Measurements from ENCODE around the gene HUNK.
"Not testable (repeated sequence)": the region's sequence is repeated elsewhere in the genome, so short reads cannot be mapped to it uniquely, and the experiment has no call there.

HUNK gene

DNA sequence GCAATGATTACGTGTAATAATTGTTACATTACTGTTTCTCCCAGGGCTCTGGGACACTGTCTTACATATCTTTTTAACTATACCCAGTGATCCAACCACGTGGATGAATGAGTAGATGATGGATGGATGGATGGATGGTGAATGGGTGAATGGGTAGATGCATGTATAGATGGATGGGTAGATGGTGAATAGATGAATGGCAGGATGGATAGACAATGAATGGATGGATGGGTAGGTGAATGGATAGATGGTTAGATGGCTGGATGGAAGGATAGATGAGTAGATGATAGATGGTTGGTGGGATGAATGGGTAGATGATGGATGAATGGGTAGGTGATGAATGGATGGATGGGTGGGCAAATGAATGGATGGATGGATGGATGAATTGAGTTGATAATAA lies 135.9 kb downstream of the HUNK start:
- DNase-seq = no peak

DNA sequence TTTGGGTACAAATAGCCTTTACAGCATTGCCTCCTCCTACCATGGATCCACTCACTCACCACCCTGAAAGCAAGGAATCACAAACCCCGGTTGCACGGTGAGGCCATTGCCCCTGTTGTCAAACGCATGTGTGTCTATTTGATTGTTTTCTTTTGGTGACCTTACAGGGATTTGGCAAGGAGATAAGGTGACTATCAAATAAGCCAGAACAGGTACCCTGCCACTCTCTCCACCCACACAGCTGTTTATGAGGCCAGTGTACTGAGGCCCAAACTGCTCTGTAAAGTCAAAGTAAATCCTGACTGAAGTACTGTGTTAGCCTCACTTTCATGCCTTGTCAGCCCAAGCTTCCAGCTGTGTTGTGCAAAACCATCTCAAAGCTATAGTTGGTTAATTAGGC lies 136.4 kb downstream of the HUNK start:
- no peak for DNase-seq

DNA sequence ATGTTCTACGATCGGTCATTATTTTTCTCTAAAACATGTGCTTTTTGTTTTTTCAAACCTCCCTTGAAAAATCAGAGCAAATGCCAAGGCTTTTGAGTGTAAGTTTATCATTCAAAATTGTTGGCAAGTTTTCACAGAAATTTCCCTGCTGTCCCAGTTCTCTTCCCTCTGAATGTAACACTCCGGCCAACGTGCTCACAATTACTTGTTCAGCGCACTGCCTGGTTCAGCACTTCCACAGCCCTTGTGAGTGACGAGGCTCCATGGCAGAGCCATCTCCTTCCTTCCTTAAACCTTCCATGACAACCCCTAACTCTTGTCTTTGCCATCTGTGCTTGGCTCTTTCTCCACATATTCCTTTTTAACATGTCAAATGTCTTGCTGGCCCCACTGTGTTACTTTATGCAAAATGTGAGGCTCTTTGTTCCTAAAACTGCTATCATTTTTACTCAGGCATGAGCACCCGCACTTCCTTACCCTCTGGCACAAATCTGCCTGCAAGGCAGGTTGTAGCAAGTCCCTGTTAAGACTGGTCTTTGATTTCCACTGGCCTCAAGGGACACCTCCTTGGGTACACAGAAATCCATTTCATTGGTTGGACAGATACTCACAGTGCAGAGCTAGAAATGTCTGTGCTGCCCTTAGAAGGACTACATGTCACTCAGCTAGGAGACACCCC lies 142.8 kb downstream of the HUNK start:
- DNase-seq = no peak

DNA sequence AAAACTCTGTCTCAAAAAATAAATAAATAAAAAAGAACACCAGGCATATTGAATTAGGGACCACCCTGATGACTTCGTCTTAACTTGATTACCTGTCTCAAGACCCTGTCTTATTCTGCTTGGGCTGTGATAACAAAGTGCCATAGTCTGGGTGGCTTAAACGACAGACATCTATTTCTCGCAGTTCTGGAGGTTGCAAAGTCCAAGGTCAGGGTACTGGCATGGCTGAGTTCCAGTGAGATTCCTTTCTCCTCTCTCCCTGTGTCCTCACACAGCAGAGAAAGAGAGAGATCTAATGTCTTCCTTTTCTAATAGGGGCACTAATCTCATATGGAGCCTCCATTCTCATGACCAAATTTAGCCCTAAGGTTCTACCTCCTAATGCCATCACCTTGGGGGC lies 145.6 kb downstream of the HUNK start:
- DNase-seq = no peak

DNA sequence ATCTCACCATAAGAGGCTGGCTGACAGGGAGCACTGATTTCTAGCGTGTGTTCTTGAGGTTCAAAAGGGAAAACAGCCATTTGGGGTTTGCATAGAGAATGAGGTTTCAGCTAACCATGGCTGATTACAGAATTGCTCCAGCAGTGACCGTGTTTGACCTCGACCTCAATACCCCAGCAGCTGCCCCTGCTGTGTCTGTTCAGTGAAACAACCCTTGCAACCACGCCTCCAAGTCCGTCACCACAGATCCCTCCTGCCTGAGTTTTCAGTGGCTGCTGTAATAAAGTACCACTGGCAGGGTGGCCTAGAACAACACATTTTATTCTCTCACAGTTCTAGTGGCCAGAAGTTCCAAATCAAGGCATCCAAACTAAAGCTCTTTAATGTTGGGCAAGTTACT lies 147.7 kb downstream of the HUNK start:
- DNase-seq = no peak

DNA sequence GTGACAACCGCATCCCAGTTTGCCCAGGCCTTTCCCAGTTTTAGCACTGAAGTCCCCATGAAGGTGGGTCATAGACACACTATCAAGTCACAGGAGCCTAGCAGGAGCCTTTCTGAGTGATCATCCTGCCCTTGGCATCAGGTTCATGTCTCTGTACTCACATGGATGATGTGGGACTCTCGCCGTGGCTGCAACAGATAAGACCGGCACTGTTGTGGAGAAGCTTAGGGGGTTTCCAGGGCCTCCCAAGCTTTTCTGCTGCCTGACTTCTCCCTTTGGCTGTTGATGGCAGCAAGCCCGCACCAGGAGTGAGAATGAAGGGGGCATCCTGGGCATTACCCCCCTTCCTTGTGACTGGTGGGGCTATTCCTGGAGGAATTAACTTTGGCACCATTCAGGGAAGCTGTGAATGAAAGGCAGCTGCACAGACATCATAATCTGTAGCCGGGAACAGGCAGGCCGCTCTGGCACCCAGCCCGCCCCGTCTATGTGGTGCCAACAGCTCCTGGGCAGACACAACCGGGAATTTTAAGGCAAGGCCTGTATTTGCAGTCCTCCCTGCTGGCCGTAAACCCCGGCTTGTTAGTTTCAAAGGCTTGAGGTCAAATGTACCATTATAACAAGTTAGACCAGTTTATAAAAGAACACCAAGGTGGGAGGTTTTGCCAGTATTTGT lies 148.6 kb downstream of the HUNK start:
- DNase-seq = no peak

DNA sequence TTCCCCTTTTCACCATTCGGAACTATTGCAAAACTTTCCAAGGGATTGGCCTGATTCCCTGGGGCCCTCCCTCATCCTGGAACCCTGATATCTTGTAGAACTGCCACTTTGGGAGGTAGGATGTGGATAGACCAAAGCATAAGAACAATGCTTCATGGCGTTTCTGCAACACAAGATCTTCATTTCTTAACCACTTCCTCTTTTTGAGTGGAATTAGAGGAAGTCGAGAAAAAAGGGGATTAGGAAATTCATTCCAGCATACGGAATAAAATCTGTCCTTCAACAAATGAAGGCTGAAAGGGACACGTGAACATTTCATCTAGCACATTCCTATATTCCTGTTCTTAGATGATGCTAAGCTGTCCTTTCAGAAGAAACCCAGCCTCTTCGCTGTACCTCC lies 149.3 kb downstream of the HUNK start:
- no peak for DNase-seq

DNA sequence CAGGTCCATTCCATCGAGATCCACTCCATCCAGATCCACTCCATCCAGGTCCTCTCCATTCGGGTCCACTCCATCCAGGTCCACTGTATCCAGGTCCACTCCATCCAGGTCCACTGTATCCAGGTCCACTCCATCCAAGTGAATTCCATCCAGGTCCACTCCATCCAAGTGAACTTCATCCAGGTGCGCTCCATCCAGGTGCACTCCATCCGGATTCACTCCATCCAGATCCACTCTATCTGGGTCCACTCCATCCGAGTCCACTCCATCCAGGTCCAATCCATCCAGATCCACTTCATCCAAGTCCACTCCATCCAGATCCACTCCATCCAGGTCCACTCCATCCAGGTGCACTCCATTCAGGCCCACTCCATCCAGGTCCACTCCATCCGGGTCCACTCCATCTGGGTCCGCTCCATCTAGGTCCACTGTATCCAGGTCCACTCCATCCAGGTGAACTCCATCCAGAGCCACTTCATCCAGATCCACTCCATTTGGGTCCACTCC lies 157.4 kb downstream of the HUNK start:
- no peak for DNase-seq

DNA sequence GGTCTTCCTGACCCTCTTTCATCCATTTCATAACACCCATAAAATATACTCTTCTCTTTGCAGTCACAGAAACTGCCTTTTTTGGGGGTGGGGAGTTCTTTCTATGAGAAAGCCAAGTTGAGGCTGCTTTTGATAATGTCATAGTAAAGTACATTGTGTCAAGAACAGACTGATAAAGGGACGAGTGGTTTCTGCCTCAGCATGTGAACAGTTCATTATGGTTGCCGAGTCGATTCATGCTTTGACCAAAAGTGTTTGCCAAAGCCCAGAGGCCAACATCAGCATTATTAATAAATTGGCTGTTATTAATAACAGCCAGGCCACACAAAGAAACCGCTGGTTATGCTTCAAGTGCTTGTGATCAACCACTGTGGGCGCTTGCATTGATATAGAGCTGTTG lies 162.0 kb downstream of the HUNK start:
- no peak for DNase-seq

DNA sequence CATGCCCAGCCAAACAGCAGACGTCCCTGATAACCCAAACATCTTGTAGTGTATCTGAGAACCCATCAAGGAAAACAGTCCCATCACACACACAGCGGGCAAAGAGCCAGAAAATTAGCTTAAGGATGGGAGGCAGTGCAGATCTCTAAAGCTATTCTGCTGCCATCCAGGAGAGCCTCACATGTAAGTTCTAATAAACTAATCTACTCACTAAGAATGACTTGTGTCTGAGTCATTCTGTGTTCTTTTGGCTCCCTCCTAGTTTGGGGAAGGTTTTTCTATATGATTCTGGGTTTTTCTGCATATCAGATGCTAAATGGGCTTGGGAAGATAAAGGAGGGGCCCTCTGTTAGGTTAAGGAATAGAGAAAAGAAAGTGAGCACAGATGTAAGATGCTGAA lies 162.8 kb downstream of the HUNK start:
- DNase-seq = no peak

DNA sequence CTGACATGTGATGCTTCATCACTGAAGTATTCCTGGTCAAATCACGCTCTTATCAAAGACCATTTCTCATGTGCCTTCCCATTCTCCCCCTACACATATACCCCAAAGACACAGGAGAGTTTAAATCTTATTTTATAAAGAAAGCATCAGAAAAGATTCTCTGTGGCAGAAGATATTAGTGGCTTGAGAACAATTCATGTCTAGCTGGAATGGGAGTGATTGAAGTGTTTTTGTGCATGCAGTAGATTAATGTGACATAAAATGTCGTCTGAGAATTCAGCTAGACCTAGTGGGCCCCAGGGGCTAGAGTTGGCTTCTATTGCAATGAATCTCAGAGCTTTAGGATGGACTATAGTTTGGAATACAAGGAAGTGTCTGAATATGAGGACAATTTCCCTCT lies 163.9 kb downstream of the HUNK start:
- DNase-seq = no peak

DNA sequence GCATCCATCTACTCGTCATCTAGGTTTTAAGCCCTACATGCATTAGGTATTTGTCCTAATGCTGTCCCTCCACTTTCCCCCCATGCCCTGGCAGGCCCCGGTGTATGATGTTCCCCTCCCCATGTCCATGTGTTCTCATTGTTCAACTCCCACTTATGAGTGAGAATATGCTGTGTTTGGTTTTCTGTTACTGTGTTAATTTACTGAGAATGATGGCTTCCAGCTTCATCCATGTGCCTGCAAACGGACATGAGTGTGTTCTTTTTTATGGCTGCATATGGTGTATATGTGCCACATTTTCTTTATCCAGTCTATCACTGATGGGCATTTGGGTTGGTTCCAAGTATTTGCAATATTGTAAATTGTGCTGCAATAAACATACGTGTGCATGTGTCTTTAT lies 165.9 kb downstream of the HUNK start:
- not testable (repeated sequence) for DNase-seq

DNA sequence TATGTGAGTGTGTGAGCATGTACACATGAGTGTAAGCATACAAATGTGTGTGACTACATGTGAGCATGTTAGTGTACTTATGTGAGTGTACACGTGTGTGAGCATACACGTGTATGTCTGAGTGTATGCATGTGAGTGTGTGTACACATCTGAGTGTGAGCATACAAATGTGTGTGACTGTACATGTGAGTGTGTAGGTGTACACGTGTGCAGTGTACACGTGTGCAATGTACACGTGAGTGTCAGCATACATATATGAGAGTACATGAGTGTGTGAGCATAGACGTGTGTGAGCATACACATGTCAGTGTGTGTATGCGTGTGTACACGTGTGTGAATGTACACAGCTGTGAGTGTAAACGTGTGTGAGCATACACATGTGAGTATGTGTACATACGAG lies 170.6 kb downstream of the HUNK start:
- DNase-seq = no peak

DNA sequence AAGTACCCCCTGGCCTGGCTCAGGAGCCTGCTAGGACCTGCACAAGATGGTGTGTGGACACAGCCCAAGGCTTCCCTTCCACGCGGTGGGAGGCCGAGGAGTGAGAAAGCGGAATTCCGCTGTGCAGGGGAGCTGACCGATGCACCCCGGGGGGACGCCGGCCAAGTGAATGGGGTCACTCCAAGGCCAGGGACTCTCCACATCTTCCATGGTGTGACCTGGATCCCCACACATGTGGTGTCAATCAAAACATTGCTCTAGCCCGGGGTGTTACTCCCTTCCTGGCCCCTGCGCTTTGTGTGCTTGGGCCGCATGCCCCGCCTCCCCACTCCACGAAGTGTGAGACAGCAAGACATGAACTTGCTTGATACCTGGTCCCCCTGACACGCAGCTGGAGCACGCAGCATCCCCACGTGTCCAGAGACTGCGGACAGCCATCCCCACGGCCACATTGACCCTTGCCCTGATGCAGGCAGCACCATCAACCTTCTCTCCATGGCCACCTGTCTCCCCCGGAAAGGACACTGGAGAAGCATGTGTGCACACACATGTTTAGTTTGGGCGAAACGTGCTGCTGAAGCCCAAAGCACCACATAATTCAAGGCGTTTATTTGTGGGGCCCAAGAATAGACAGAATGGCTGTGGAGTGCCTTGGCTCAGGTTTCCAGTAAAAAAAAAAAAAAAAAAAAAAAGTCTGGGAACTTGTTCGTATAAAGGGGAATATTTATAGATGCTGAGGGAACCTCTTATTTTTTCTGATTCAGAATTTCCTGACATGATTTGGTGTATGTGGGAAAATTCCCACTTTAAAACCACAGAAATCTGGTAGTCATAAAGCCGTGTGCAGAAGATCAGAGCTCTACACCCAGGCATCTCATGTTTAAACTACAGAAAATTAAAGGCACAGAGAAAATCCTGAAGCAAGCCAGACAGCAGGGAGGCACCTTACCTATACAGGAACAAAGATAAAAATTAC lies 171.7 kb downstream of the HUNK start:
- DNase-seq = no peak

DNA sequence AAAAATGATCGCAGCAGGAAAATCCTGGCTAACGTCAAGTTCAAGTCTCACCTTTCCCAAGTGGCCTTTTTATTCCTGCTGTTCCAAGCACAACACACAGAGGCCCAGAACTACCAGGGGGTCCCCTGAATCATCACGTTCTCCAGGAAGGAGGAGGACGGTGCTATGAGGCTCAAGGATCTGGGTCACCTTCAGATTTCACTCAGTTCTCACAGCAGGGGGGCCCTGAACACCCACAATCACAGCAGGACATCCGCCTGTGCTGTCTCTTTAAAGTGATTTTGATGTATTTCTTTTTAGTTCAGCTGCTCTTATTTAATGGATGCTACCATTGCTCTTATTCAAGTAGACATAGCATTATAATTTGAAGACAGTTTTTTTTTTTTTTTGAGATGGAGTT lies 173.4 kb downstream of the HUNK start:
- DNase-seq = no peak

DNA sequence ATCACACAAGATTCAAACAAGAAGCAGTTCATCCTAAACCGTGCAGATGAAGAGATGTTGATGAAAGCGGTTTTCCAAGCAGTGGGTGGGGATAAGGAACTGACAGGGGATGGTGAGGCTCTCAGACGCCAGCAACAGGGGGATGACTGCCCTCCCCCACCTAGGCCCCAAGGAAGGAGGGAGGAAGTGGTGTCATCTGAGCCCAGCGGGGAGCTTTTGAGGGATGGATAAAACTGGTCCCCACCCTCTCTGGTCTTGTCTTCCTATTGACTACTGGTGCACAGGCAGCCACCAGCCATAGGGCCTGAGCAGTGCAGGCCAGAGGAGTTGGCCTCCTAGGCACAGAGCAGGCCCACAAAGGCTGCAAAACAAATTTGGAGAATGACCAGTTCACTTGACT lies 175.5 kb downstream of the HUNK start:
- DNase-seq = no peak

All from NCI-H146 (cell line).